Stimulated activated CD4-positive, alpha-beta T cell treated with anti-CD3 and anti-CD28 coated beads, Interleukin-2, amount 100 ng/mL, for 48 hours (primary cell): ENCODE measurements around the gene APBB1IP.
"Not testable (repeated sequence)": the region's sequence is repeated elsewhere in the genome, so short reads cannot be mapped to it uniquely, and the experiment has no call there.

Source experiments
- DNase-seq, 2 donors: peaks; one replicate each; pipeline ENCODE4 v3.0.0-alpha.2; 2020

APBB1IP gene

DNA sequence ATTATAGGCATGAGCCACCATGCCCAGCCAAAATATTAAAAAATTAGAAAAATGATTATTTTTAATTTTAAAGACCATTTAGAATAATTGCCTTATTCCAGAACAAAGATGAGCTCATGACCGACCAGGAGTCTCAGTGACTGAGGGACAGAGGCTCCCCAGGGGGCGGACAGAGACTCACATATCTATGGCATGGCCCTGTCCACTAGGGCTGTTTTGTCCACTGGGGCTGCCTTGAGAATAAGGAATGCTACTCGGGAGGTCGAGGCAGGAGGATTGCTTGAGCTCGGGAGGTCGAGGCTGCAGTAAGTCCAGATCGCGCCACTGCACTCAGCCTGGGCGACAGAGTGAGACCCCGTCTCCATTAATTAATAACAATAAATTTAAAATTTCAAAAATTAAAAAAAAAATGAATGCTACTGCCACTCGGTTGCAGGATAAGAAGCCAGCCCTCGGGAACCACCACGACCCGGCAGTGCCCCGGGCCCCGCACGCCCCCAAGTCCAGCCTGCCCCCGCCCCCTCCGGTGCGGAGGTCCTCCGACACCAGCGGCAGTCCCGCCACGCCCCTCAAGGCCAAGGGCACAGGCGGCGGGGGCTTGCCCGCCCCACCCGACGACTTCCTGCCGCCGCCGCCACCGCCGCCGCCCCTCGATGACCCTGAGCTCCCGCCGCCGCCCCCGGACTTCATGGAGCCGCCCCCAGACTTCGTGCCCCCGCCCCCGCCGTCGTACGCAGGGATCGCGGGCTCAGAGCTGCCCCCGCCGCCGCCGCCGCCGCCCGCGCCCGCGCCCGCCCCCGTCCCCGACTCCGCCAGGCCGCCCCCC lies 128.6 kb downstream of the APBB1IP start:
- no peak for DNase-seq

DNA sequence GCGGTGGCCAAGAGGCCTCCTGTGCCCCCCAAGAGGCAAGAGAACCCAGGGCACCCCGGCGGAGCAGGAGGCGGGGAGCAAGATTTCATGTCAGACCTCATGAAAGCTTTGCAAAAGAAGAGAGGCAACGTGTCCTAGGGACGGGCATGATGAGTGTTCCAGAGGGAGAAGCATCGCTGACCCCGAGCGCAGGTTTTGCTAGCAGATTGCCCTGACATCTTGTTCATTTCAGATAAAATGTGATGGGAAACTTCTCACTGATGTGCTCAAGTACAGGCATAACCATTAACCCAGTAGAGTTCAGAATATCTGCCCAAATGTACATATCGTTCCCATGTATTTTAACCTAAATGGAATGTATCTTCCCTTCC lies 129.2 kb downstream of the APBB1IP start:
- no peak for DNase-seq

DNA sequence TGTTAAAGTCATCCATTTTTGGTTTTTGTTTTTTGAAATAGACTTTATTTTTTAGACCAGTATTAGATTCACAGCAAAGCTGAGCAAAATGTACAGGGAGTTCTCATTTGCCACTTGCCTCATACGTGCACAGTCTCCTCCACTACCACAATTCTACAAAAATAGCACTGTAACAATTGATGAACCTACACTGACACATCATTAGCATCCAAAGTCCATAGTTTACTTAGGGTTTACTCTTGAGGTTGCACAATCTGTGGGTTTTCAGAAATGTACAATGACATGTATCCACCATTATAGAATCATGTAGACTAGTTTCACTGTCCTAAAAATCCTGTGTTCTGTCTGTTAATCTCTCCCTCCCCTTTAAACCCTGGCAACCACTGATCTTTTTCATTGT lies 133.5 kb downstream of the APBB1IP start:
- DNase-seq, result no peak

DNA sequence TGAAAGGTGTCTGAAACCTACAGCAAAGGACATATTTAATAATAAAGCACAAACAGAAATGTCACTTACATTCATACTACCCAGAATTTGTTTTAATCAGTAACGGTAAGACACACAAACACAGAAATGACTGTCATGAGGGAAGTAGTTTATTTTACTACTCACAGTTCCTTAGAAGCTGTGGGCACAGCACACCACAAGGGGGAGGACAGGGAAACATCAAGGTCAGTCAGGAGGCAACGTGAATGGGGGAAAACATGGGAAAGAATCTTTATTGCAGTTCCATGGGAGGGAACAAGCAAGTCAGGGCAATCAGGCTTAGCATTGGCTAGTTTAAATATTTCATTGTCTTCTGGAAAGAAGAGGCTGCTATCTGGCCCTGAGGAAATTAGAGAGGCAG lies 135.5 kb downstream of the APBB1IP start:
- no peak for DNase-seq

DNA sequence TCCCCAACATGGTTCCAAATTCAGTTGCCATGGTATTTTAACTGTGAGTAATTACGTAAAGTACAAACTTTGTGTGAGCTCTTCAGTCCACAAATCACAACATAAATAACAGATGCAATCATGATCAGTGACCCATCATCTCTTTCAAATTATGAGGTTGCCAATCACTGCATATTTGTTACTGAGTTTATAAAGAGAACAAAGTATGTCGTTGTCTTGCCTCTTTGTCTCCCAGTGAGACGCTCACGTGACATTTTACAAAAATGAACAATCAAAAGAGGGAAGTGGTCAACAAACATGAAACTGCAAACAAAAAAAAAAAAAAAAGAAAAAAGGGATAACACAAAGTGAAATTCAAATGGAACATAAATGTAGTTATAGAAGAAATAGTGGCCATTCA lies 136.6 kb downstream of the APBB1IP start:
- no peak for DNase-seq

DNA sequence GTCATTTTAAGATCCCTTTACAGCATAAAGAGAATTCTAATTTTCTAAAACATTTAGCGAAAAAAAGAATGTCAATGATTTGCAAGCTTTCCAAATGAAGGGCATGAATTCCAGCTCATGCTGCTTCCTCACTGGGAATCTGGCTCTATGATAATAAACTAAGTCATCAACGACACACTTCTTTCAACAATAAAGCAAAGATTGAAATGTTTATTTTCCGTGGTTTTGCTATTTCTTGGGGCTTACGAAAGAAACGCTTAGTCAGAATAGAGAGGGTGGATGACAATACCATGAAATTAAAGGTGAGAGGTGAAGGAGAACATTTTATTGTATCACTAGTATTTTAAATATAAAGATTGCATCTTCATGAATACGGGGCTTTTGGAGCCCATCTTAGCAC lies 140.2 kb downstream of the APBB1IP start:
- DNase-seq, result not testable (repeated sequence)

DNA sequence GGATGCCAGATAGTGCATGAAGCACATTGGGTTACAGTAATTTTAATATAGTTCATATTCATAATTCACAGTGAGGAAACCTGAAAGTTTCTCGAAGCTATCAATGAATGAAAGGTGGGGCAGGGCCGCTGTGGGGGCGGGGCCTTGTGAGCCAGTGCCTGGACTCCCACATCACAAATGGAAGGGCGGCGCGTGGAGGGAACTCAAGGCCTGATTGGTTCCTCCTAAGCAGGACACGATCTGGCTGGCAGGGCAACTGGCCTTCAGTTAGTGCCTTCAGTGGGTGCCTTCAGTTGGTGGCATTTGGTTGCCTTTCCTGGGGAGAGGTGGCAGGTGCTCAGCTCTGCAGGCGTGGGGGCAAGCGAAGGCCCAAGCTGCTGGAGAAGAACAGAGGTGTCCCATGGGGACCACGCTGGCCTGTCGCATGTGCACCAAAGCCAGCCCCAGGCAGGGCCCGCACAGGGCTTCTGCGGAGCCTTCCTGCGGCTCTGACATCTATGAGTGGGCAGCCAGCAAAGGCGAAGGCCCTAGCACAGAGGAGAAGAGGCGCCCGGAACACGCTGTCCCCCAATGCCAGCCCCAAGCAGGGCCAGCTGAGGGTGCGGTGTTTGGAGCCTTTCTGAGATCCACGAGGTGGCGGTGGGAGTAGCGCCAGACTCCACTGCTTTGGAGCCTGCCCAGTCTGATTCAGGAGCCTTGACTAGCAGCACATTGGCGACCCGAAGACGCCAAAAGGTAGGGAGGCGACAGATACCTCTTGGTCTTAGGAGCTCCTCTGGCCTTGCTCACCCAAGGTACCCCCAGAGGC lies 141.3 kb downstream of the APBB1IP start:
- no peak for DNase-seq

DNA sequence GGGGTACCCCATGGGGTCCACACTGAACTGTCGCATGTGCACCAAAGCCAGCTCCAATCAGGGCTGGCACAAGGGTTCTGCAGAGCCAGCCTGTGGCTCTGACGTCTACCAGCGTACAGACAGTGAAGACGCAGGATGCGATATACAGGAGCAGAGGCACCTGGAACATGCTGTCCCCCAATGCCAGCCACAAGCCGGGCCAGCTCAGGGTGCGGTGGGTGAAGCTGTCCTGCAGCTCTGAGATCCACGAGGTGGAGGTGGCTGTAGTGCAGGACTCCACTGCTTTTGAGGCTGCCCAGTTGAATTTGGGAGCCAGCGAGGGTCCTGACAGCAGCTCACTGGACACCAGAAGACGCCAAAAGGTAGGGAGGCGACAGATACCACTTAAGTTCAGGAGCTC lies 148.1 kb downstream of the APBB1IP start:
- no peak for DNase-seq

DNA sequence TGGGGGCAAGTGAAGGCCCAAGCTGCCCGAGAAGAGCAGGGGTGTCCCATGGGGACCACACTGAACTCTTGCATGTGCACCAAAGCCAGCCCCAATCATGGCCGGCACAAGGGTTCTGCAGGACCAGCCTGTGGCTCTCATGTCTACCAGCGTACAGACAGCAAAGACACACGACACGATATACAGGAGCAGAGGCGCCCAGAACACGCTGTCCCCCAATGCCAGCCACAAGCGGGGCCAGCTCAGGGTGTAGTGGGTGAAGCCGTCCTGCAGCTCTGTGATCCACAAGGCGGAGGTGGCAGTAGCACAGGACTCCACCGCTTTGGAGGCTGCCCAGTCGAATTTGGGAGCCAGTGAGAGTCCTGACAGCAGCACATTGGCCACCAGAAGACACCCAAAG lies 150.5 kb downstream of the APBB1IP start:
- no peak for DNase-seq

DNA sequence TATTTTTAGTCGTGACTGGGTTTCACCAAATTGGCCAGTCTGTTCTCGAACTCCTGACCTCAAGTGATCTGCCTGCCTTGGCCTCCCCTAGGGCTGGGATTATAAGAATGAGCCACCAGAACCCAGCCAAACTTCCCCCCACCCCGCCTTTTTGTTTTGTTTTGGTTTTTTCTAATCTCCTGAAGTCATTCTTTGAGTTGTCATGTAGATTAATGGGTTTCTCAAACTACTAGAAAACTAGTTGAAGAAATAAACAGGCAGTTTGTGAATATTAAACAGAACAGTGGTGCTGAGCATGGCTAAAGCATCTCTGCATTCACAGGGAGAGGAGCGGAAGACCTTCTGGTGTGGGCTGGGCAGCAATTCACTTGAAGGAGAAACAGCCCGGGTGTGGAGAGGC lies 151.7 kb downstream of the APBB1IP start:
- DNase-seq, result not testable (repeated sequence)

DNA sequence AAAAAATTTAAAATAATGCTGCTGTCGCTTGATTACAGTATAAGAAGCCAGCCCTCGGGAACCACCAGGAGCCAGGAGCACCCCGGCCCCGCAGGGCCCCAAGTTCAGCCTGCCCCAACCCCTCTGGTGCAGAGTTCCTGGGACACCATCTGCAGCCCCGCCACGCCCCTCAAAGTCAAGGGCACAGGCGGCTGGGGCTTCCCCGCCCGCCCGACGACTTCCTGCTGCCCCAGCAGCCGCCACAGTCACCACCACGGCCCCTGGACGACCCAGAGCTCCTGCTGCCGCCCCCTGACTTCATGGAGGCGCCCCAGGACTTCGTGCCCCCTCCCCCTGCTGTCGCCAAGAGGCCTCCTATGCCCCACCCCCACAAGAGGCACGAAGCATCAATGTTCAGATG lies 155.8 kb downstream of the APBB1IP start:
- DNase-seq, result no peak

DNA sequence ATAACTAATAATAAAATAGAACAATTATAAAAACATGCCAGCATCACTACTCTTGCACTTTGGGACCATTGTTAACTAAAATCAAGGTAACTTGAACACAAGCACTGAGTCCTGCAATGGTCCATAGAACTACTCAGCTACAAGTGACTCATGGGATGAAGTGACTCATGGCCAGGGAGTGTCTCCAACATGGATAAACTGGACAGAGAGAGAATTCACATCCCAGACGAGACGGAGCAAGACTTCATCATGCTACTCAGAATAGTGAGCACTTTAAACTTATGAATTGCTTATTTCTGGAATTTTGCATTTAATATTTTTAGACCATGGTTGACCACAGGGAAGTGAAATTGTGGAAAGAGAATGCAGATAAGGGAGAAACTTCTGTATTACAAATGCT lies 165.1 kb downstream of the APBB1IP start:
- DNase-seq, result not testable (repeated sequence)

DNA sequence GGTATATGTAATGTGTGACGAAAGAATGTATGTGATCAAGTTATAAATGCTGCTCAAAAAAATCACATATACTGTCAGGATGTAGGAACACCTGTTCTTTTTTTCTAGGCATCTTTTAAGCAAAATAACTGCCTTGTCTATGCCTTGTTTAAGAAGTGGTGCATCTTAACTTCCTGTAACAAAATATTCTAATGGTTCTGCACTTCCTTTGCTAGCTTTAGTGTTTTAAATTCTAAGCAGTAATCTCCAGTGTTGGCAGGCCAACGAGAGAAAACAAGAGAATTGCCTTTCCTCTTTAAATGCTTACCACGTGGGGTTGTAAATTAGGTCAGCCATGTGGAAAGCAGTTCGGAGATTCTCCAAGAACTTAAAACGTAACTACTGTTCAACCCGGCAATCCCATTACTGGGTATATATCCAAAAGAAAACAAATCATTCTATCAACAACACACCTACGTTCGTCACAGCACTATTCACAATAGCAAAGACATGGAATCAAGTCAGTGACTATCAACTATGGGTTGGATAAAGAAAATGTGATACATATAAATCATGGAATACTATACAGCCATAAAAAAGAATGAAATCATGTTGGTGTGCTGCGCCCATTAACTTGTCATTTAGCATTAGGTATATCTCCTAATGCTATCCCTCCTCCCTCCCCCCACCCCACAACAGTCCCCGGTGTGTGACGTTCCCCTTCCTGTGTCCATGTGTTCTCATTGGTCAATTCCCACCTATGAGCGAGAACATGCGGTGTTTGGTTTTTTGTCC lies 166.4 kb downstream of the APBB1IP start:
- DNase-seq, result not testable (repeated sequence)

DNA sequence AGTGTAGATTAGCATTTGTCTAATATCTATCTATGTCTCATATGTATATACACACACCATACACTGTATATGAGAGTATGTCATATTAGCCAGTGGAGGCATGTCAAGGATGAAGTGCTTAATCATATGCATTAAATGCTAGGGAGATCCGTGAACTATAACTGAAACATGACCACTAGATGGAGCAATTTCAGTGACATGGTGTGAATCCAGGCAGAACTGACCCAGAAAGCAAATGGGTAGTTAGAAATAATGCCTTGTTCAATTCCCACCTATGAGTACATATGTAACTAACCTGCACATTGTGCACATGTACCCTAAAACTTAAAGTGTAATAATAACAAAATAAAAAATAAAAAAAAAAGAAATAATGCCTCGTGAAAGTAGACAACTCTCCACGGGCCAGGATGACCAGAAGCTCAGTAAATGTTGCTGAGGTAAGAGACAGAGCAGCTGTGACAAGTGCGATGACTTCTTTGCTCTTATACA lies 168.3 kb downstream of the APBB1IP start:
- DNase-seq, result not testable (repeated sequence)

DNA sequence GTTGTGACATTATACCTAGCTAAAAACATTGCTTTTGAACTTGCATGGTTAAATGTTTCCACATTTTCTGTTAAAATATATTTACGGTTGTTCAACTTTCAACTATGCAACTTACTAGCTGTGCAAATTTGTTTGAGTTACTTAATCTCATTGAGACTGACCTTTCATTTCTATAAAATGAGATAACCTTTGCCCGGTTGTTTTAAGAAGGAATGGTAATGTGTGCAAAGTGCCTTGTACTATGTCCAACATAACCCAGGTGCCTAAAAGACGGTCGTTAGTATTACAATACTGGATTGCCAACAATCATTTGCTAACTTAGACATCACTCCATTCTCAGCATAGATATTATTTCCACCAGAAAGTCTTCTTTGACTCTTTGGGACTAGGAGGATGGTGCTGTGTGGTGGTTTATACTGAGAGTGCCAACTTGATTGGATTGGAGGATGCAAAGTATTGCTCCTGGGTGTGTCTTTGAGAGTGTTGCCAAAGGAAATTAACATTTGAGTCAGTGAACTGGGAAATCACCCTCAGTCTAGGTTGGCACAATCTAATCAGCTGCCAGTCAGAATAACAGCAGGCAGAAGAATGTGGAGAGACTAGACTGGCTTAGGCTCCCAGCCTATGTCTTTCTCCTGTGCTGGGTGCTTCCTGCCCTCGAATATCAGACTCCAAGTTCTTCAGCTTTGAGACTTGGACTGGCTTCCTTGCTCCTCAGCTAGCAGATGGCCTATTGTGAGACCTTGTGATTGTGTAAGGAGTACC lies 174.2 kb downstream of the APBB1IP start:
- DNase-seq, result no peak
